Smooth muscle cell (in vitro differentiated cells): ENCODE measurements around the gene NNMT. TPM values are rescaled to one million over a fixed set of nuclear protein-coding genes. Genes with fewer than 3 reads are reported as not detected.

ENCODE experiments used
- DNase-seq: peaks from one replicate; lab custom pipeline; 2025; ENCODE audit not compliant: unreplicated experiment; lab: John Stamatoyannopoulos, UW
- H2AFZ ChIP-seq: fragments of 200-600 bp; sonication (generic); 2 replicates; pipeline ENCODE4 v1.6.0; 2016; ENCODE audit warnings: antibody characterized with exemption, low read depth, mild to moderate bottlenecking
- H3F3A ChIP-seq: fragments of 200-600 bp; sonication (generic); 2 replicates; pipeline ENCODE4 v1.6.0; 2017; ENCODE audit warnings: antibody characterized with exemption, low read depth
- H3K27ac ChIP-seq: fragments of 200-600 bp; sonication (generic); 2 replicates; pipeline ENCODE4 v1.5.1; 2016; ENCODE audit warnings: low read depth, mild to moderate bottlenecking
- H3K27me3 ChIP-seq: fragments of 200-600 bp; sonication (generic); 2 replicates; pipeline ENCODE4 v1.6.1; 2016; ENCODE audit warnings: low read depth, mild to moderate bottlenecking
- H3K36me3 ChIP-seq: fragments of 200-600 bp; sonication (generic); 2 replicates; pipeline ENCODE4 v1.5.1; 2016; ENCODE audit warnings: low read depth
- H3K4me1 ChIP-seq: fragments of 200-600 bp; sonication (generic); 2 replicates; pipeline ENCODE4 v1.5.1; 2016; ENCODE audit warnings: low read depth
- H3K4me2 ChIP-seq: fragments of 200-600 bp; sonication (generic); 2 replicates; pipeline ENCODE4 v1.6.0; 2016; ENCODE audit warnings: mild to moderate bottlenecking
- H3K4me3 ChIP-seq: fragments of 200-600 bp; sonication (generic); 2 replicates; pipeline ENCODE4 v1.5.1; 2016; ENCODE audit warnings: mild to moderate bottlenecking
- H3K79me2 ChIP-seq: fragments of 200-600 bp; sonication (generic); 2 replicates; pipeline ENCODE4 v1.6.0; 2016; ENCODE audit warnings: low read depth, mild to moderate bottlenecking
- H3K9ac ChIP-seq: fragments of 200-600 bp; sonication (generic); 2 replicates; pipeline ENCODE4 v1.6.0; 2016; ENCODE audit warnings: low read depth
- H3K9me3 ChIP-seq: fragments of 200-600 bp; sonication (generic); replicated peaks from 2 replicates; pipeline ENCODE4 v1.5.1; 2016; ENCODE audit warnings: low read depth
- H4K20me1 ChIP-seq: fragments of 200-600 bp; sonication (generic); 2 replicates; pipeline ENCODE4 v1.6.0; 2016; ENCODE audit warnings: low read depth
- WGBS: methylation state at CpG from one replicate; pipeline ENCODE4 v1.1.7; 2016; ENCODE audit warnings: low lambda C conversion rate; 5-methylcytosine and 5-hydroxymethylcytosine counted together
- polyA plus RNA-seq: library from polyadenylated mRNA; unstranded; fragments of >200 nt; fragmentation: Nextera tagmentation; extraction: Ambion mirVana; gene quantifications from 2 replicates; pipeline ENCODE4 v1.2.1, GENCODE V29; 2016
- total RNA-seq: library from RNA; depleted of rRNA; stranded (reverse); fragments of >200 nt; gene quantifications from 2 replicates; pipeline ENCODE4 v1.2.3, GENCODE V29; 2014
- TF ChIP-seq, protein P1 (sequence below): fragments of 200-600 bp; sonication (generic); IDR thresholded peaks from 2 replicates; pipeline ENCODE4 v1.5.1; 2017; ENCODE audit warnings: borderline replicate concordance, mild to moderate bottlenecking, antibody characterized with exemption; ENCODE audit not compliant: insufficient read depth, poor library complexity, severe bottlenecking

The NNMT gene
- total and polyA plus RNA-seq, 2 experiments from 2014 or later: 397 to 814 TPM

DNA sequence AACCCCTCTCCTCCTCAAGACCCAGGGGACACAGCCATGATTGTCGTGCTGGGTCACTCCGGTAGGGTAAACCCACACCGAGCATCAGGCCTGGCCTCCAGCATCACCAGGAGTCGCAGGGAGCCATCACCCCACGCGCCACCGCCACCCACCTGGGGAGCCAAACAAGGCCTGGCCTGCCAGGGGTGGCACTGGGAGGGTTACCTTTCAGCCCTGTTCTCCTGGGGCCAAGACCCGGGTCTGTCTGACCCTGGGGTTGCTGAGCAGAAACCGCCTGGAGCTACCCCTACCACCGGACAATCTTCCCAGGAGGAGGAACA lies 39.3 kb upstream of the NNMT start:
- Histone ChIP-seq H3K79me2 (no peaks in the 10 kb centered on the region), H3K4me2 (no peak overlapping the region), H3K9me3 (no peaks in the 10 kb centered on the region), H3F3A (no peaks in the 10 kb centered on the region), H3K27me3 (no peaks in the 10 kb centered on the region), H3K4me1 (peaks cover 34% of the 10 kb centered on the region), H3K9ac (no peak overlapping the region), H3K27ac (no peak overlapping the region), H3K4me3 (no peak overlapping the region), H3K36me3 (no peaks in the 10 kb centered on the region), H2AFZ (no peak overlapping the region), H4K20me1 (no peaks in the 10 kb centered on the region)
- TF ChIP-seq, protein P1, sequence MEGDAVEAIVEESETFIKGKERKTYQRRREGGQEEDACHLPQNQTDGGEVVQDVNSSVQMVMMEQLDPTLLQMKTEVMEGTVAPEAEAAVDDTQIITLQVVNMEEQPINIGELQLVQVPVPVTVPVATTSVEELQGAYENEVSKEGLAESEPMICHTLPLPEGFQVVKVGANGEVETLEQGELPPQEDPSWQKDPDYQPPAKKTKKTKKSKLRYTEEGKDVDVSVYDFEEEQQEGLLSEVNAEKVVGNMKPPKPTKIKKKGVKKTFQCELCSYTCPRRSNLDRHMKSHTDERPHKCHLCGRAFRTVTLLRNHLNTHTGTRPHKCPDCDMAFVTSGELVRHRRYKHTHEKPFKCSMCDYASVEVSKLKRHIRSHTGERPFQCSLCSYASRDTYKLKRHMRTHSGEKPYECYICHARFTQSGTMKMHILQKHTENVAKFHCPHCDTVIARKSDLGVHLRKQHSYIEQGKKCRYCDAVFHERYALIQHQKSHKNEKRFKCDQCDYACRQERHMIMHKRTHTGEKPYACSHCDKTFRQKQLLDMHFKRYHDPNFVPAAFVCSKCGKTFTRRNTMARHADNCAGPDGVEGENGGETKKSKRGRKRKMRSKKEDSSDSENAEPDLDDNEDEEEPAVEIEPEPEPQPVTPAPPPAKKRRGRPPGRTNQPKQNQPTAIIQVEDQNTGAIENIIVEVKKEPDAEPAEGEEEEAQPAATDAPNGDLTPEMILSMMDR: no peak
- WGBS: 91% methylated on average over 10 of the region's 10 CpGs
- no peak for DNase-seq

- no peak for DNase-seq
- H3K4me2 ChIP-seq: peak overlapping the region; percentile 54
Observed at GRCh38 chr11:114257621-114258558, 38.3 kb upstream of the NNMT start.

DNA sequence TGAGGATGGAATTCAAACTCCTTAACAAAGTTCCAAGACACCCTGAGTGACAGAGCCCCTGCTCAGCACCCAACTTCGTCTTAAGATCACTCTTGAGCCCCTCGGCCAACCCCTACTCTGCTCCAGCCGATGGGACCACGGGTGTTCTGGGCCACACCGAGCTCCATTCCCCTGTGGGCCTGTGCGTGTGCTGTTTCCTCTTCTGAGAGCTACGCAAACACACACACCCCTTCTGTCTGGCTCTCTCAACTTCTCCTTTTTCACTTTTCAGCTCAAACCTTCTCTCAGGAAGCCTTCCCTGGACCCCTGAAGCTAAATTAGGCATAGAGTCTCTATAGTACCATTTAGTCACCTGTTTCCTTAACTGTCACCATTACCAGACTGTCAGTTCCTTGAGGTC lies 37.5 kb upstream of the NNMT start:
- no peak overlapping the region for H3K27ac ChIP-seq
- no peak overlapping the region for H3K9ac ChIP-seq
- no peaks in the 10 kb centered on the region for H3F3A ChIP-seq
- H3K9me3 ChIP-seq: no peaks in the 10 kb centered on the region
- no peaks in the 10 kb centered on the region for H4K20me1 ChIP-seq
- no peaks in the 10 kb centered on the region for H3K36me3 ChIP-seq
- no peaks in the 10 kb centered on the region for H3K79me2 ChIP-seq
- H3K4me3 ChIP-seq: no peak overlapping the region
- H3K4me1 ChIP-seq: peaks cover 32% of the 10 kb centered on the region
- H2AFZ ChIP-seq: no peak overlapping the region
- H3K4me2 ChIP-seq: no peak overlapping the region
- TF ChIP-seq, protein P1: no peak
- DNase-seq: no peak
- H3K27me3 ChIP-seq: no peaks in the 10 kb centered on the region
- 96% methylated on average over 7 of the region's 7 CpGs for WGBS

More at GRCh38 chr11:114257621-114258558, 38.3 kb upstream of the NNMT start:
- Histone ChIP-seq H3K4me1 (peaks cover 32% of the 10 kb centered on the region), H3K9me3 (no peaks in the 10 kb centered on the region), H2AFZ (no peak overlapping the region), H3K27ac (no peak overlapping the region), H3F3A (no peaks in the 10 kb centered on the region), H4K20me1 (no peaks in the 10 kb centered on the region), H3K36me3 (no peaks in the 10 kb centered on the region), H3K4me3 (no peak overlapping the region), H3K27me3 (no peaks in the 10 kb centered on the region), H3K9ac (peak overlapping the region; percentile 6), H3K79me2 (no peaks in the 10 kb centered on the region)
- TF ChIP-seq, protein P1: peak; percentile 43
- 56% methylated on average over 26 of the region's 29 CpGs for WGBS

- Histone ChIP-seq H4K20me1 (no peaks in the 10 kb centered on the region), H3K27ac (no peak overlapping the region), H3F3A (no peaks in the 10 kb centered on the region), H3K36me3 (no peaks in the 10 kb centered on the region), H3K4me1 (peaks cover 32% of the 10 kb centered on the region), H3K9ac (no peak overlapping the region), H3K9me3 (no peaks in the 10 kb centered on the region), H3K79me2 (no peaks in the 10 kb centered on the region), H3K27me3 (no peaks in the 10 kb centered on the region), H3K4me3 (no peak overlapping the region), H3K4me2 (no peak overlapping the region), H2AFZ (no peak overlapping the region)
- TF ChIP-seq, protein P1: no peak
- WGBS: 89% methylated on average over 10 of the region's 10 CpGs
- no peak for DNase-seq
Observed at GRCh38 chr11:114259124-114259526, 37.1 kb upstream of the NNMT start.
